ENCODE measurements around the gene CCDC102A.

CCDC102A gene

DNA sequence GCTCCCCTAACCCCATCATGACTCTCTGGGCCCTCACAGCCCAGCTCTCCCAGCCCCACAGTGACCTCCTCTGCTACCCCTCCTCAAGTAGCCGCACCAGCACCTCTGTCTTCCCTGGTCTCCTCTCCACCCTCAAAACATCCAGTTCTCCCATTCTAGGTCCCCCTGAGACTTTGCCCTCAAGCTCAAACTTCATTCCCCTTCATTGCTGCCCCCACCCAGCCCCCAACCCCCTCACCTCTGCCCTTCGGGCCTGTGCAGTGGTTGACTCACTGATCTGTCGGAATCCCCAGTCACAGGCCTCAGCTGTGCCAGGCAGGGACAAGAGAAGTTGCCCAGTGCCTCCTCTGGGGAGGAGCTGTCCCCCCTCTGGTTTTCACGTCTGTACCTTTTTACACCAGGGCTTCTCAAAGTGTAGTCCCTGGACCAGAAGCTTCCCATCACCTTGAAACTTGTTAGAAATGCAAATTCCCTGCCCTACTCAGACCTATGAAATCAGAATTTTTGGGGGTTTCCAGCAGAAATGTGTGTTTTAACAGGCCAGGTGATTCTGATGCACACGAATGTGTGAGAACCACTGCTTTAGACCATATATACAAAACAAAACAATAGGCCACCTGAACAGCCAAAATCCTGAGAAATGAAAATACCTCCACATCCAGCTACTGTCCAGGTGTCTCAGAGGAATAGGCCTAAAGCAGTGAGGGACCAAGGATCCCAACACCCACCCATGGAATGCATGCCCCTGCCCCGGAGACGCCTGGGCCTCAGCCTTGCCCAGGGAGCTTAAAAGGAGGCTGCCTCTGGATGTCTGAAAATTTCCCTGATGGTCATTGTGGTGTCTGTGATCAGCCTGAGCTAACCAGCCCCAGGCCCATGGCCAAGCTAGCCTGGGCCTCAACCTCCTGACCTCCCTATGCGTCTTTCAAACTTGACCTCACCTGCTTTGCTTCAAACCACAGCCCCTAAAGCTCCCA is 49.2 kb downstream of the CCDC102A start:
- DNase-seq (ENCODE audit: low read depth): no peak
- TF ChIP-seq, protein P1, sequence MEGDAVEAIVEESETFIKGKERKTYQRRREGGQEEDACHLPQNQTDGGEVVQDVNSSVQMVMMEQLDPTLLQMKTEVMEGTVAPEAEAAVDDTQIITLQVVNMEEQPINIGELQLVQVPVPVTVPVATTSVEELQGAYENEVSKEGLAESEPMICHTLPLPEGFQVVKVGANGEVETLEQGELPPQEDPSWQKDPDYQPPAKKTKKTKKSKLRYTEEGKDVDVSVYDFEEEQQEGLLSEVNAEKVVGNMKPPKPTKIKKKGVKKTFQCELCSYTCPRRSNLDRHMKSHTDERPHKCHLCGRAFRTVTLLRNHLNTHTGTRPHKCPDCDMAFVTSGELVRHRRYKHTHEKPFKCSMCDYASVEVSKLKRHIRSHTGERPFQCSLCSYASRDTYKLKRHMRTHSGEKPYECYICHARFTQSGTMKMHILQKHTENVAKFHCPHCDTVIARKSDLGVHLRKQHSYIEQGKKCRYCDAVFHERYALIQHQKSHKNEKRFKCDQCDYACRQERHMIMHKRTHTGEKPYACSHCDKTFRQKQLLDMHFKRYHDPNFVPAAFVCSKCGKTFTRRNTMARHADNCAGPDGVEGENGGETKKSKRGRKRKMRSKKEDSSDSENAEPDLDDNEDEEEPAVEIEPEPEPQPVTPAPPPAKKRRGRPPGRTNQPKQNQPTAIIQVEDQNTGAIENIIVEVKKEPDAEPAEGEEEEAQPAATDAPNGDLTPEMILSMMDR (IDR thresholded peaks at IDR 0.05; ENCODE audit: low read depth, low read length, missing control alignments): no peak
- H3K4me3 ChIP-seq (ENCODE audit: low read depth, low read length): peak overlapping the region; percentile 17

DNA sequence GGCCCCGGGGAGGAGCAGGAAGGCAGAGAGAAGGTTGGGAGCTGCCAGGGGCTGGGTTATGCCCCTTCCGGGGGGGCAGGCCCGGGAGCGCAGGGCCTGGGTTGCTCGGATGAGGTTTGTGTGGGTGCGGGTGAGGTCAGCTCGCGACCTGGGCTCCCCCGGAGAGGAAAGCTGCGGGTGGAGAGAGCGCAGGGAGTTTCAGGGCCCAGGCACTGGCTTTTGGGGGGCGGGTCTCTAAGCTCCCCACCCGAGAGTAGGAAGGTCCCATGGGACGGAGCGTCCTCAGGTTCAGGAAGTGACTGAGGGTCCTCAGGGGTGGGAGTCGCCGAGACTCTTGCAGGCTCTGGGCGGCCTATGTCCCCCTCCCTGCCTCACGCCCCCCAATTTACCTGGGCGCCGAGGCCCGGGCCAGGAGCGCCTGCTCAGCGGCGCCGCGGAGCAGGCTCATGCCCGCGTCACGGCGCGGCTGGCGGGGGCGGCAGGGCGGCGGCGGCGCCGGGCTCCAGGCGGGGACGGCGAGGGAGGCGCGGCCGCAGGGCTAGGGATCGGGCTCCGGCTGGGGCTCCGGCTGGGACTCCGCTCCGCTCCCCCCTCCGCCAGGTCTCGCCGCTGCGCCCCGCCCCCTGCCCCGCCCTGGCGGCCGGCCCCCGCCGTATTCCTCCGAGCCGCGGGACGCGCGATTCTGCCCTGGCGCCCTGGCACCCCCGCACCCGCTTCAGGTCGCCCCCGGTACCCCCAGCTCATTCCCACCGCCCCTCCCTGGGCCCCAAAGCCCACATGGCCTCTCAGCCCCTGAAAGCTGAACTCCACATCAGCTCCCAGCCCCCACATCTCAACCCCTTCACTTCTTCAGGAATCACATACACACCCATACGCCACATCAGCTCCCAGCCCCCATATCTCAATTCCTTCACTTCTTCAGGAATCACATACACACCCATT is 50.2 kb downstream of the CCDC102A start, which contains the start of gene DOK4:
Gene DOK4 (minus strand): TSS at position 578 of the 942 bp plus-strand sequence. CDS start 6,986 bp downstream, outside the sequence.
- peak within 1 kb of the TSS; percentile 54 for H3K4me3 ChIP-seq (ENCODE audit: low read depth, low read length)
- DNase-seq (ENCODE audit: low read depth): no peak
- TF ChIP-seq, protein P1 (IDR thresholded peaks at IDR 0.05; ENCODE audit: low read depth, low read length, missing control alignments): no peak

DNA sequence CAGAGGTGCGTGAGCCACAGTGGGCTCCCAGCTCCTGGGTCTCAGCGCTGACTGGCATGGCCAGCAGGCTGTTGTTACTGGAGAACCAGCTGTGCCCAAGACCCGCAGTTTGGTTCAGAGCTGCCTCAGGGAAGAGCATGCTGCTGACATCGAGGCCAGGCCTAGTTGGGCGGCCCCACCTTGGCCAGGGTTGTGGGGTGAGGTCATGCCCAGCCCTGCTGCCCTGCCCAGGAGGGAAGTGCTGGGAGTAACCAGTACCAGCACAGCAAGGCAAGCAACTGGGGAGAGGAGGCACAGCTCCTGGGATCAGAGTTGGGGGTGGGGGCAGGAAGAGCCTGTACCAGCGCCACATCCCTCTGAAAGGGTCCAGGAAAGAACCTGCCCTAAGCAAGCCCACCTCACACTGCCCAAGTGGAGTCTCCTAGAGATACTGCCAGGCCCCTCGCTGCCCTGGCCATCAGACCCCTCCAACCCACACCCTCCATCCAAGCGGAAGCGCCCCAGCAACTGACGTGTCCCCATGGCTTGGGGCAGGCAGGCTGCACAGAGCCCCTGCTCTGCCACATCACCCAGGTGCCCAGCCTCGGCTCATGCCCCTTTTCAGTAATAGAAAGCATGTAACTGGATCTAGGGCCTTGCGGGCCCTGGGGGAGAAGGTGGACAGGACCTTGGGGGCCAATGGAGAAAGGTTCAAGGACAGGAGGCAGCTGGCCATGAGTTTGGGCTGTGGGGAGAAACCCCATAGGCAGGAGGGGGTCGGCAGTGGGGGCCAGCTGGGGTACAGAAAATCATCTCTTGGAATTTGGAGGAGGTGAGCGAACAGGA is 51.1 kb downstream of the CCDC102A start:
- TF ChIP-seq, protein P1 (IDR thresholded peaks at IDR 0.05; ENCODE audit: low read depth, low read length, missing control alignments): no peak
- no peak for DNase-seq (ENCODE audit: low read depth)
- H3K4me3 ChIP-seq (ENCODE audit: low read depth, low read length): no peak overlapping the region

DNA sequence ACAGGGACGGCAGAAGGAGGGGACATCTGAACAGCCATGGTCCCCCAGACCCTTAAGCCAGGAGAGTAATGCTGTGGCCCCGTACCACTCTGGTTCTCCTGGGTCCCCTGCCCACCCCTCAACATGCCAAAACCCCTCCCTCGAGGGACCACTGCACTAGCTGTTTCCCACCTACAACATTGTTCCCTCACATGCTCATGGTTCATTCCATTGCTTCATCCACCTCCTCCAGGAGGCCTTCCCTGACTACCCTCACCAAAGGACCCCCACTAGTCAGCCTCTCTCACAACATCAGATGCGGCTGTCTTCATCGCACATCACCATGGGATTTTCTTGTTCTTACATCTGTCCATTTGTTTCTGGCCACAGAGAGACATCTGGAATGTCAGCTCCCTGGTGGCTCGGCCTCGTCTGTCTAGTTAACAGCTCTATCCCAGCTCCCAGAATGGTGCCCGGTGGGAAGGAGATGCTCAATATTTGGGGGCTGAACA is 51.8 kb downstream of the CCDC102A start:
- TF ChIP-seq, protein P1 (IDR thresholded peaks at IDR 0.05; ENCODE audit: low read depth, low read length, missing control alignments): no peak
- no peak for DNase-seq (ENCODE audit: low read depth)
- H3K4me3 ChIP-seq (ENCODE audit: low read depth, low read length): no peak overlapping the region

DNA sequence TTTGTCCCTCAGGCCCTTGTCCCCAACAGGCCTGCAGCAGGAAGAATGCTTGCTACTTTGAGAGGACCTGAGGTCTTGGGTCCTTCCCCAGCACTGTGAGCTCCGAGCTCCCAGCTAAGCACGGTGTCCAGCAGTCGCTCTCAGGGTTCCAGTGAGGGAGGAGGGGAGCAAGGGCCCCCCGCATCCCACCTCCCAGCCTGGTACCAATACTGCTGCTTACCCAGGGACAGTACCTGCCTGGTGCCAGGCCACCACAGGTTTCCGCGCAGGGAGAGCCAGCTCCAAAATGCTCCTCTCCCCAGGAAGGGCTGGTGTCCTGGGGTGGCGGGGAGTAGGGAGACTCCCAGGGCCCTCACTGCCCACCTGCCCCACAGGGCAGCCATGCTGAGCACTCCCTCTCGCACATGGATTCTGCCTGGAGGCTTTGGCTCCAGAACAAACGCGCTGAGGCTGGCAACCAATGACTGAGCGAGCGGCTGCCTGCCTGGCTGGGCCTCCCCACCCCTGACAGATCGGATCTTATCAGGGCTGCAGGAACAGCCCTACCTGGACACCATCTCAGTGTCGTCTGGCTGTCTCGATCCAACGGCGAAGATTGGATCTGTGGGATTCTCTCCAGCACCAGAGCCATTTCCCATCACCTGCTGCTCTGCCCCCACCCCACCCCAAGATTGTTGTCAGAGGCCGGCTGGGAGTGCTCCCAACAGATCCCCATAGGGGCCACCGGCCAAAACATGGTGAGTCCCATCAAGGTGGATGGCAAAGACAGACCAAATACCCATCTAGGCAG is 52.5 kb downstream of the CCDC102A start:
- DNase-seq (ENCODE audit: low read depth): no peak
- H3K4me3 ChIP-seq (ENCODE audit: low read depth, low read length): no peak overlapping the region
- TF ChIP-seq, protein P1 (IDR thresholded peaks at IDR 0.05; ENCODE audit: low read depth, low read length, missing control alignments): no peak

All from GM12864 (cell line).